HCT116 (cell line): ENCODE measurements around the gene SSU72.
"Not testable (repeated sequence)": the region's sequence is repeated elsewhere in the genome, so short reads cannot be mapped to it uniquely, and the experiment has no call there.

Experiments
- EGR1 ChIP-seq: IDR thresholded peaks from 2 replicates; pipeline ENCODE4 v1.6.1; 2012; ENCODE audit warnings: low read depth
- ELF1 ChIP-seq: IDR thresholded peaks from 2 replicates; pipeline ENCODE4 v1.6.1; 2012; ENCODE audit warnings: low read depth, borderline replicate concordance
- EZH2 ChIP-seq: fragments of 200-600 bp; sonication (generic); IDR thresholded peaks from 2 replicates; pipeline ENCODE4 v1.6.1; 2017; ENCODE audit warnings: antibody characterized with exemption, mixed run types
- EZH2phosphoT487 ChIP-seq: fragments of 200-600 bp; IDR thresholded peaks from 2 replicates; pipeline ENCODE4 v1.6.1; 2018; ENCODE audit warnings: antibody characterized with exemption, borderline replicate concordance
- POLR2A ChIP-seq: IDR thresholded peaks from 2 replicates; pipeline ENCODE4 v1.7.0; 2011; ENCODE audit warnings: borderline replicate concordance; ENCODE audit not compliant: insufficient read depth, insufficient read length; ENCODE audit errors: extremely low read depth
- POLR2AphosphoS5 ChIP-seq: IDR thresholded peaks from 2 replicates; pipeline ENCODE4 v1.6.1; 2011; ENCODE audit warnings: mild to moderate bottlenecking, low read depth, low read length, moderate library complexity
- TCF7L2 ChIP-seq: IDR thresholded peaks from 2 replicates; pipeline ENCODE4 v1.7.0; 2011; ENCODE audit warnings: borderline replicate concordance, inconsistent platforms; ENCODE audit not compliant: insufficient read depth, insufficient read length; ENCODE audit errors: extremely low read depth
- ZFX ChIP-seq: fragments of 450-650 bp; IDR thresholded peaks from 2 replicates; pipeline ENCODE4 v1.6.1; 2017
- TF ChIP-seq, protein P1 (sequence below), 3 experiments: fragments of 200-600 bp in 1 of 3; sonication (generic) in 1 of 3; IDR thresholded peaks in 2 of 3; conservative IDR thresholded peaks in 1 of 3; 2 replicates each; pipeline ENCODE4 v1.5.1; 2012 to 2017; ENCODE audit warnings: low read depth in 2 of 3, low read length in 2 of 3, antibody characterized with exemption in 1 of 3, borderline replicate concordance in 1 of 3, control low read depth in 1 of 3, mild to moderate bottlenecking in 1 of 3, mixed read lengths in 1 of 3, mixed run types in 1 of 3, moderate library complexity in 1 of 3; ENCODE audit not compliant: insufficient read depth in 1 of 3

DNA sequence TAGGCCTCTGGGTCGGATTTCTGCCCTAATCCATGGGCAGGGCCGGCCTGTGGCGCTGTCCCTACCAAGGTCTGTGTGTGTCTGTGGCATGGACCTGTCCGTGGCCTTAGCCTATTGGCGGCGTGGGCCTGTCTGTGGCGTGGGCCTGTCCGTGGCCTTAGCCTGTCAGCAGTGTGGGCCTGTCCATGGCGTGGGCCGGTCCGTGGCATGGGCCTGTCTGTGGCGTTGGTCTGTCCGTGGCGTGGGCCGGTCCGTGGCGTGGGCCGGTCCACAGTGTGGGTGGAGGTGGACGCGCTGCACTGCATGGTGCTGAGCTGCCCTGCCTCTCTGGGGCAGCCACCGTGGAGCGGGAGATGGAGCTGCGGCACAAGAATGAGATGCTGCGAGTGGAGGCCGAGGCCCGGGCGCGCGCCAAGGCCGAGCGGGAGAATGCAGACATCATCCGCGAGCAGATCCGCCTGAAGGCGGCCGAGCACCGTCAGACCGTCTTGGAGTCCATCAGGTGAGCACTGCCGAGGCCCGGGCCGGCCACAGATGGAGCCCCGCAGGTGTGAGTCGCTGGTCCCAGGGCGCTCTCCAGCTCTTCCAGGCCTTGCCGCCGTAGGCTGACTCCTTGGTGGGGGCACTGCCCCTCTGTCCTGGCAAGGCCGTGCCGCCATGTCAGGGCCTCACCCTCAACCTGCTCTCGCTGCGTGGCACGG lies 54.7 kb downstream of the SSU72 start:
- TF ChIP-seq EZH2, ELF1, POLR2A, EGR1, ZFX, TCF7L2, EZH2phosphoT487, POLR2AphosphoS5: not testable (repeated sequence)
- TF ChIP-seq, protein P1, sequence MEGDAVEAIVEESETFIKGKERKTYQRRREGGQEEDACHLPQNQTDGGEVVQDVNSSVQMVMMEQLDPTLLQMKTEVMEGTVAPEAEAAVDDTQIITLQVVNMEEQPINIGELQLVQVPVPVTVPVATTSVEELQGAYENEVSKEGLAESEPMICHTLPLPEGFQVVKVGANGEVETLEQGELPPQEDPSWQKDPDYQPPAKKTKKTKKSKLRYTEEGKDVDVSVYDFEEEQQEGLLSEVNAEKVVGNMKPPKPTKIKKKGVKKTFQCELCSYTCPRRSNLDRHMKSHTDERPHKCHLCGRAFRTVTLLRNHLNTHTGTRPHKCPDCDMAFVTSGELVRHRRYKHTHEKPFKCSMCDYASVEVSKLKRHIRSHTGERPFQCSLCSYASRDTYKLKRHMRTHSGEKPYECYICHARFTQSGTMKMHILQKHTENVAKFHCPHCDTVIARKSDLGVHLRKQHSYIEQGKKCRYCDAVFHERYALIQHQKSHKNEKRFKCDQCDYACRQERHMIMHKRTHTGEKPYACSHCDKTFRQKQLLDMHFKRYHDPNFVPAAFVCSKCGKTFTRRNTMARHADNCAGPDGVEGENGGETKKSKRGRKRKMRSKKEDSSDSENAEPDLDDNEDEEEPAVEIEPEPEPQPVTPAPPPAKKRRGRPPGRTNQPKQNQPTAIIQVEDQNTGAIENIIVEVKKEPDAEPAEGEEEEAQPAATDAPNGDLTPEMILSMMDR (IDR thresholded peaks at IDR 0.05 in 2 of 3, conservative IDR thresholded peaks at IDR 0.05 in 1 of 3; ENCODE audit: borderline replicate concordance in 1 of 3, insufficient read depth in 1 of 3, low read depth in 2 of 3, low read length in 2 of 3), result not testable (repeated sequence)
